HFFc6 (cell line): ENCODE measurements around the gene CLC. TPM values are rescaled to one million over a fixed set of nuclear protein-coding genes. Genes with fewer than 3 reads are reported as not detected.
"Not testable (repeated sequence)": the region's sequence is repeated elsewhere in the genome, so short reads cannot be mapped to it uniquely, and the experiment has no call there.

Experiments
- DNase-seq: peaks from one replicate; pipeline ENCODE4 v3.0.0-alpha.2; 2018
- H3K27ac Mint-ChIP-seq: 2 replicates; pipeline ENCODE4 v1.8.0; 2020; ENCODE audit warnings: mild to moderate bottlenecking, mixed read lengths
- H3K27me3 Mint-ChIP-seq: 2 replicates; pipeline ENCODE4 v1.8.0; 2021; ENCODE audit warnings: mild to moderate bottlenecking, moderate library complexity, mixed read lengths; ENCODE audit not compliant: insufficient read depth
- H3K36me3 Mint-ChIP-seq: 2 replicates; pipeline ENCODE4 v1.8.0; 2021; ENCODE audit warnings: low read depth, mixed read lengths
- H3K4me1 Mint-ChIP-seq: 2 replicates; pipeline ENCODE4 v1.8.0; 2020; ENCODE audit warnings: low read depth, mixed read lengths
- H3K4me3 Mint-ChIP-seq: 2 replicates; pipeline ENCODE4 v1.8.0; 2020; ENCODE audit warnings: mild to moderate bottlenecking, moderate library complexity, mixed read lengths
- H3K9me3 Mint-ChIP-seq: 2 replicates; pipeline ENCODE4 v1.8.0; 2020; ENCODE audit warnings: mild to moderate bottlenecking, mixed read lengths
- CTCF ChIP-seq: fragments of 200-600 bp; sonication (generic); IDR thresholded peaks from 2 replicates; pipeline ENCODE4 v1.5.0; 2021; ENCODE audit warnings: antibody characterized with exemption, mild to moderate bottlenecking
- total RNA-seq, 6 experiments: library from RNA; stranded (reverse); fragmentation: NEBNext Ultra II Directional; extraction: Animal tissue kit (Norgen Biotek cat#: 25700); gene quantifications; 2 replicates in 1 of 6; 3 replicates in 5 of 6; pipeline ENCODE4 v1.2.3, GENCODE V29; 2021

Gene CLC
- total RNA-seq, 6 experiments from 2014 or later = not detected

- no peak overlapping the region for H3K27ac Mint-ChIP-seq
- H3K36me3 Mint-ChIP-seq = no peaks in the 10 kb centered on the region
- peak; percentile 95 for TF ChIP-seq CTCF
- no peak overlapping the region for H3K4me3 Mint-ChIP-seq
- peak; percentile 15 for DNase-seq
- peaks cover 4% of the 10 kb centered on the region; the same call in 1 of the 2 replicates for H3K9me3 Mint-ChIP-seq
- H3K27me3 Mint-ChIP-seq = peaks cover 10% of the 10 kb centered on the region; the same call in 1 of the 2 replicates
- H3K4me1 Mint-ChIP-seq = no peaks in the 10 kb centered on the region
Measured at GRCh38 chr19:39765091-39766076, 27.6 kb upstream of the CLC start.

DNA sequence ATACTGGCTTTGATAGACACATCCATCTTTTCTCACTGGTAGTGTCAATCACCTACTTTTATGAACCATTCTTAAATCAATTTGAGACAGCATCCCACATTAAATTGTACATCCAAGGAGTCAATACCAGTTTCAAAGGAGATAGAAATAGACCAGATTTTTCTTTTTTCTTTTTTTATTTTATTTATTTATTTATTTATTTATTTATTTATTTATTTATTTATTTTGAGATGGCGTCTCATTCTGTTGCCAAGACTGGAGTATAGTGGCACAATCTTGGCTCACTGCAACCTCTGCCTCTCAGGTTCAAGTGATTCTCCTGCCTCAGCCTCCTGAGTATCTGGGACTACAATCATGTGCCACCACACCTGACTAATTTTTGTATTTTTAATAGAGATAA lies 24.0 kb upstream of the CLC start:
- not testable (repeated sequence) for H3K9me3 Mint-ChIP-seq, H3K27ac Mint-ChIP-seq, H3K36me3 Mint-ChIP-seq, H3K4me3 Mint-ChIP-seq, DNase-seq, H3K27me3 Mint-ChIP-seq, H3K4me1 Mint-ChIP-seq

GRCh38 chr19:39759457-39760184 lies 21.8 kb upstream of the CLC start:
- Mint-ChIP-seq H3K36me3 (no peaks in the 10 kb centered on the region), H3K4me1 (no peaks in the 10 kb centered on the region), H3K27me3 (peaks cover 8% of the 10 kb centered on the region), H3K4me3 (no peak overlapping the region), H3K27ac (no peak overlapping the region), H3K9me3 (no peaks in the 10 kb centered on the region)
- no peak for DNase-seq
- TF ChIP-seq CTCF = no peak

DNA sequence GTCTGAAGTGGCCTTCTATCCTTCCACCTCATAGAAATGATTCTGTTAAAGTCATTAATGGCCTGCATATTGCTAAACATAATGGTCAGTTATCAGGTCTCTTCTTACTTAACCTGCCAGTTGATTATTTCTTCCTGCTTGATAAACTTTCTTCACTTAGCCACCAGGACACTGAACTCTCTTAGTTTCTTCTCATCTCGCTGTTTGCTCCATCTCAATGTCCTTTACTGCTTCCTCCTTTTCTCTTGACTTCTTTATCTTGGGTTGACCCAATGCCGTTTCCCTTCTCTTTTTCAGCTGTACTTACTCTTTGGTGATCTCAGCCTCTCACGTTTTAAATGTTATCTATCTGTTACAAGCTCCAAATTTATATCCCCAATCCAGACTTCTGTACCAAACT lies 17.1 kb upstream of the CLC start:
- H3K9me3 Mint-ChIP-seq = no peaks in the 10 kb centered on the region
- TF ChIP-seq CTCF = no peak
- no peak overlapping the region for H3K27ac Mint-ChIP-seq
- no peak for DNase-seq
- no peaks in the 10 kb centered on the region for H3K36me3 Mint-ChIP-seq
- H3K4me3 Mint-ChIP-seq = no peak overlapping the region
- no peaks in the 10 kb centered on the region for H3K4me1 Mint-ChIP-seq
- H3K27me3 Mint-ChIP-seq = peaks cover 8% of the 10 kb centered on the region

DNA sequence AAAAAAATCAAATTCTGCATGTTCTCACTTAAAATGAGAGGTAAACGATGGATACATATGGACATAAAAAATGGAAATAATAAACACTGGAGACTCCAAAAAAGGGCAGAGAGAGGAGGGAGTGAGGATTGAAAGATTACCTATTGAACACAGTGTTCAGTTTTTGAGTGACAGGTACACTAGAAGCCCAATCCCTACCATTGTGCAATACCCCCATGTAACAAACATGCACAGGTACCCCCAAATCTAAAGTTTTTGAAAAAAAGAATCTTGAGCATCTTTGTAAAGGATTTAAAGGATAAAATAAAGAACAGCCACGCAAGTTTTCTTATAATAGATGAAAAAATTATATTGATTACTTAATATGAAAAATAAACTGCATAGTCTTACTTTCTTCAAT lies 16.7 kb upstream of the CLC start:
- no peak for TF ChIP-seq CTCF
- Mint-ChIP-seq H3K9me3 (no peaks in the 10 kb centered on the region), H3K27me3 (peaks cover 8% of the 10 kb centered on the region), H3K36me3 (no peaks in the 10 kb centered on the region), H3K27ac (no peak overlapping the region), H3K4me3 (no peak overlapping the region), H3K4me1 (no peaks in the 10 kb centered on the region)
- DNase-seq = no peak

DNA sequence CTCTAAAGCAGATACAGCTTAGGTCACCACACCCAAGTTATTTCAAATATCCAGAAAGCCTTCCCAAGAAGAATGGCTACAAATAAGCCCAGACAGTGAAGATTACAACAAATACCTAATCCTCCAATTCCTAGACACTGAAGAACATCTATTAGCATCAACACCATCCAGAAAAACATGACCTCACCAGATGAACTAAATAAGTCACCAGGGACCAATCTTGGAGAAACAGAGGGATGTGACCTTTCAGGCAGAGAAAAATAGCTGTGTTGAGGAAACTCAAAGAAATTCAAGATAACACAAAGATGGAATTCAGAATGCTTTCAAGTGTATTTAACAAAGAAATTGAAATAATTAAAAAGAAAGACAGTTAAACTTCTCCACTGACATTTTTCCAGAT lies 15.0 kb upstream of the CLC start:
- Mint-ChIP-seq H3K27ac (no peak overlapping the region), H3K27me3 (peaks cover 8% of the 10 kb centered on the region), H3K9me3 (no peaks in the 10 kb centered on the region), H3K4me3 (no peak overlapping the region), H3K36me3 (no peaks in the 10 kb centered on the region), H3K4me1 (no peaks in the 10 kb centered on the region)
- no peak for TF ChIP-seq CTCF
- DNase-seq = no peak
